Ovary (tissue), 9 donors: ENCODE data around the gene HKDC1. TPM values are rescaled to one million over a fixed set of nuclear protein-coding genes. Genes with fewer than 3 reads are reported as not detected.

Source experiments
- DNase-seq, 5 donors: peaks; one replicate each; pipeline ENCODE4 v3.0.0-alpha.2; 2019 to 2020
- H3K27ac ChIP-seq, 2 donors: fragments of 200-600 bp; one replicate each; pipeline versions ENCODE4 v1.5.1 to v1.8.0; 2019 to 2022
- H3K27me3 ChIP-seq: fragments of 200-600 bp; one replicate; pipeline ENCODE4 v1.8.0; 2022
- H3K36me3 ChIP-seq: fragments of 200-600 bp; sonication (generic); one replicate; pipeline ENCODE4 v1.5.1; 2019
- H3K4me1 ChIP-seq: one replicate; pipeline ENCODE4 v1.8.1; 2013; ENCODE audit warnings: mild to moderate bottlenecking, moderate library complexity; ENCODE audit not compliant: insufficient read depth
- H3K4me3 ChIP-seq: fragments of 200-600 bp; sonication (generic); one replicate; pipeline ENCODE4 v1.5.1; 2017
- H3K9me3 ChIP-seq, 2 donors: fragments of 200-600 bp in 1 of 2; sonication (generic) in 1 of 2; one replicate each; pipeline versions ENCODE4 v1.5.1 to v1.8.1; 2013 to 2019; ENCODE audit warnings: mild to moderate bottlenecking in 1 of 2, moderate library complexity in 1 of 2
- EP300 ChIP-seq: sonication (generic); formaldehyde crosslinking; IDR thresholded peaks from one replicate; pipeline ENCODE4 v1.6.1; 2017; ENCODE audit warnings: antibody characterized with exemption
- POLR2A ChIP-seq: fragments of 450-650 bp; IDR thresholded peaks from one replicate; pipeline ENCODE4 v1.6.1; 2017; ENCODE audit warnings: antibody characterized with exemption, mild to moderate bottlenecking, moderate library complexity
- WGBS, 3 donors: extraction: QIAGEN DNeasy Blood & Tissue Kit in 1 of 3; methylation state at CpG; one replicate each; pipeline versions ENCODE4 v1.1.5 to v1.1.7; 2013 to 2017; 5-methylcytosine and 5-hydroxymethylcytosine counted together
- intact Hi-C, 4 donors: fragments of 100-400 bp; cut with DNase I; formaldehyde crosslinking; loops; one replicate each; pipeline versions ENCODE4 v1.11.0 to v1.15.1; 2022 to 2023
- polyA plus RNA-seq, 2 donors: library from polyadenylated mRNA; stranded (reverse); fragments of 200-250 nt in 1 of 2; fragments of 350-450 nt in 1 of 2; fragmentation: Illumina TruSeq in 1 of 2; extraction: RNeasy Lipid Tissue Mini Kit (QIAGEN cat#74804) in 1 of 2; gene quantifications; one replicate each; pipeline ENCODE4 v1.2.3, GENCODE V29; 2013 to 2014
- total RNA-seq, 7 donors: library from RNA; depleted of rRNA in 2 of 7; stranded (reverse); fragments of >200 nt in 2 of 7; fragmentation: NEBNext Ultra II Directional in 3 of 7; extraction: Animal tissue kit (Norgen Biotek cat#: 25700) in 3 of 7; gene quantifications; one replicate each; pipeline versions ENCODE4 v1.1.0 to v1.2.4, GENCODE V29; 2016 to 2023
- TF ChIP-seq, protein P1 (sequence below), 3 donors: fragments of 450-650 bp in 2 of 3; fragments of 200-600 bp in 1 of 3; IDR thresholded peaks; one replicate each; pipeline versions ENCODE4 v1.5.1 to v1.8.0; 2016 to 2022; ENCODE audit warnings: antibody characterized with exemption in 3 of 3, mild to moderate bottlenecking in 1 of 3
- donor health status: DM: no; HTN: no; CAD: no; lungs with moderate emphysema.
- donor health status: DM: no; HTN: no; CAD: no.
- donor health status: Bipolar disorder and iron deficiency.
- donor health status: DM: yes; HTN: yes; CAD: no.
- donor health status: DM: no; HTN: no; CAD: no.
- donor health status: DM: yes; HTN: yes; CAD: no.

The HKDC1 gene
- total and polyA plus RNA-seq, 9 donors = 0.01 to 6.4 (median 0.94) TPM; not detected in 2

DNA sequence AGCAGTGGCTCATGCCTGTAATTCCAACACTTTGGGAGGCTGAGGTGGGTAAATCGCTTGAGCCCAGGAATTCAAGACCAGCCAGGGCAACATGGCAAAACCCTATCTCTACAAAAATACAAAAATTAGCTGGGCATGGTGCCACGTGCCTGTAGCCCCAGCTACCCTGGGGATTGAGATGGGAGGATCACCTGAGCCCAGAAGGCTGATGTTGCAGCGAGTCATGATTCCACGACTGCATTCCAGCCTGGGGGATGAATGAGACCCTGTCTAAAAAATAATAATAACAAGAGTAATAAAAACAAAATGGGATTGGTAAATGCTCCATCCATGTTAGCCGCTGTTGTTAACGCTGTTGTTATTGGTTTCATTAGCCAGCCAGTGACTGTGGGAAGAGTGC, 1.3 kb upstream of the HKDC1 start:
- no peaks in the 10 kb centered on the region for H3K4me1 ChIP-seq
- intact Hi-C loops = no loop called here
- no peak overlapping the region for H3K27ac ChIP-seq
- no peaks in the 10 kb centered on the region for H3K27me3 ChIP-seq
- no peaks in the 10 kb centered on the region for H3K9me3 ChIP-seq
- no peak overlapping the region for H3K4me3 ChIP-seq
- H3K36me3 ChIP-seq = no peaks in the 10 kb centered on the region
- no peak for DNase-seq
- WGBS, 3 donors = 87 to 90% (median 89%) methylated on average over 6 of the region's 6 CpGs
- TF ChIP-seq, protein P1, sequence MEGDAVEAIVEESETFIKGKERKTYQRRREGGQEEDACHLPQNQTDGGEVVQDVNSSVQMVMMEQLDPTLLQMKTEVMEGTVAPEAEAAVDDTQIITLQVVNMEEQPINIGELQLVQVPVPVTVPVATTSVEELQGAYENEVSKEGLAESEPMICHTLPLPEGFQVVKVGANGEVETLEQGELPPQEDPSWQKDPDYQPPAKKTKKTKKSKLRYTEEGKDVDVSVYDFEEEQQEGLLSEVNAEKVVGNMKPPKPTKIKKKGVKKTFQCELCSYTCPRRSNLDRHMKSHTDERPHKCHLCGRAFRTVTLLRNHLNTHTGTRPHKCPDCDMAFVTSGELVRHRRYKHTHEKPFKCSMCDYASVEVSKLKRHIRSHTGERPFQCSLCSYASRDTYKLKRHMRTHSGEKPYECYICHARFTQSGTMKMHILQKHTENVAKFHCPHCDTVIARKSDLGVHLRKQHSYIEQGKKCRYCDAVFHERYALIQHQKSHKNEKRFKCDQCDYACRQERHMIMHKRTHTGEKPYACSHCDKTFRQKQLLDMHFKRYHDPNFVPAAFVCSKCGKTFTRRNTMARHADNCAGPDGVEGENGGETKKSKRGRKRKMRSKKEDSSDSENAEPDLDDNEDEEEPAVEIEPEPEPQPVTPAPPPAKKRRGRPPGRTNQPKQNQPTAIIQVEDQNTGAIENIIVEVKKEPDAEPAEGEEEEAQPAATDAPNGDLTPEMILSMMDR (IDR thresholded peaks at IDR 0.05) = no peak
- TF ChIP-seq POLR2A = no peak
- no peak for TF ChIP-seq EP300

DNA sequence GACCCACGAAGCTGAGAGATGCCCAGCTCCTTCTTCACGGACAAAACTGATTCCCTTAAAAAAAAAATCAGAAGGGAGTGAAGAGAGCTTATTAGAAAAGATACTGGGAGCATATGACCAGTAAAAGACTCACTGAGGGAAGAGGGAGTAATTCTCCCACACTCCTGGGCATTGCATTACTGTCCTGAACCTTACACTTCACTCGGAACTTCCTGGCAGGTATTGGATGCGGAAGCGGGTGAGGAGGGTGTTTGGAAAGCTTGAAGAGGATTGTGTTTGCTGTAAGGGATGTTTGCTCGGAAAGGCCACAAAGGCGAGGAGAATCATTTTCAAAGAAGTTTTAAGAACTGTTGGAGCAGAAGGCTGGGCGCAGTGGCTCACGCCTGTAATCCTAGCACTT, 375 bp downstream of the HKDC1 start:
- Histone ChIP-seq H3K36me3 (no peaks in the 10 kb centered on the region), H3K27ac (no peak overlapping the region), H3K4me3 (no peak overlapping the region), H3K9me3 (no peaks in the 10 kb centered on the region), H3K4me1 (no peaks in the 10 kb centered on the region), H3K27me3 (no peaks in the 10 kb centered on the region)
- no peak for TF ChIP-seq EP300
- TF ChIP-seq POLR2A = no peak
- TF ChIP-seq, protein P1 (IDR thresholded peaks at IDR 0.05) = no peak
- no peak for DNase-seq
- intact Hi-C loops = no loop called here
- 73 to 80% (median 80%) methylated on average over 9 of the region's 9 CpGs for WGBS, 3 donors

DNA sequence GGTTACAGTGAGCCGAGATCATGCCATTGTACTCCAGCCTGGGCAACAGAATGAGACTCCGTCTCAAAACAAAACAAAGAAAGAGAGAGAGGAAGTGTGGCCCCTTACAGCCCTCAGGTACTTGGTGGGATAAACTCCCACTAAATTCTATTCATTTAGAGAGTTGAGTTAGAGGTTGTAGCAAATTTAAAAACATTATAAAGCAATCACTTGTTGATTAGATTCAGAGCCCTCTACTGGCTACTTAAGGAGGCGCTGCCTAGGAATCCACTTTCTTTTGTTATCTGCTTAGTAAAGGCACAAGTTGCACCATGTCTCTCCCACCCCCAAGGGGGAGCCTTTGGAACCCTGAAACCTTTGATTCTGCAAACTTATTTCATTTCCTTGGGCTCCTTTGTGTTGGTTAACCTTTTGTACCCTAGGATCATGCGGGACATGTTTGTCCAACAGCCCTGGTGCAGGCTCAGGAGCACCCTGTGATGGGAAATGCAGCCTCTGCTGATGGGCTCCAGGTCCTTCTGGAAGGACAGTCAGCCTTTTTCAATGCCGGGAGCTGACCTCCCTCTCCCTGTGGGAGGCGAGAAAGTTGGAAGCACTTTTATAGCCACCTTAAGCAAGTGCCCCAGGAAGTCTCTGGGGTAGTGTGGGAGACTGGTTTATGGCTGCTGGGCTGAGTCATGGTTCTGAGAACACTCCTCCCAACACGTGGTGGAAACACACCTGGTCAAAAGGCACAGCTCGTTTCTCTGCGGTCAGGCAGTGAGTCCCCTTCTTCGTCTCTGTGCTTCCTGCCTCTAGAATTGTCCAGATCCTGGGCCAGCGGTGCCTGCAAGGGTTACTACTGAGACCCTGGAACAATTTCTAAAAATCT, 2.3 kb downstream of the HKDC1 start:
- 35 to 49% (median 41%) methylated on average over 10 to 11 of the region's 11 CpGs for WGBS, 3 donors
- TF ChIP-seq, protein P1 (IDR thresholded peaks at IDR 0.05) = peak in 1 of 3 donors; percentile 21
- TF ChIP-seq POLR2A = no peak

DNA sequence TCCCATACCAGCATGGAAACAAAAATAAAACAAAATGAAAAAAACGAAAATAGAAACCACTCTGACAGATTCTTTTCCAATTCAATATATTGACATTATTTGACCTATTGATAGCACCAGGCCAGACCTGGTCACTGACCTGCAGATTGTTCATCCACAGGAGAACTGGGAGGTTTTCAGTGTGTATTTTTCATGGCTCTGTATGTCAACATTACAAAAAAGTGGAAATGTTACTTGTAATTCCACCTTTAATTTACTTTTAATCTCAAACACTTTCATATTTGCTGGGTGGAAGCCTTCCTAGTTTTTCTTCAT, 2.9 kb downstream of the HKDC1 start:
- H3K4me1 ChIP-seq = no peaks in the 10 kb centered on the region
- DNase-seq = no peak
- intact Hi-C loops = no loop called here
- no peak overlapping the region for H3K4me3 ChIP-seq
- no peaks in the 10 kb centered on the region for H3K36me3 ChIP-seq
- no peaks in the 10 kb centered on the region for H3K27me3 ChIP-seq
- 0 to 14% (median 2%) methylated on average over 1 of the region's 1 CpG for WGBS, 3 donors
- H3K27ac ChIP-seq = no peak overlapping the region
- TF ChIP-seq, protein P1 (IDR thresholded peaks at IDR 0.05) = no peak
- TF ChIP-seq POLR2A = no peak
- TF ChIP-seq EP300 = no peak
- H3K9me3 ChIP-seq = no peaks in the 10 kb centered on the region

More for the DNA sequence above, 2.3 kb downstream of the HKDC1 start:
- no peaks in the 10 kb centered on the region for H3K9me3 ChIP-seq
- DNase-seq = no peak
- no peak overlapping the region for H3K27ac ChIP-seq
- no peaks in the 10 kb centered on the region for H3K4me1 ChIP-seq
- H3K27me3 ChIP-seq = no peaks in the 10 kb centered on the region
- no peaks in the 10 kb centered on the region for H3K36me3 ChIP-seq
- no peak overlapping the region for H3K4me3 ChIP-seq
- intact Hi-C loops = no loop called here
